Measurements from ENCODE around the gene CASTOR1.
A peak's percentile ranks its signal among the peaks of the same experiment; 100 is the strongest.

Gene CASTOR1

DNA sequence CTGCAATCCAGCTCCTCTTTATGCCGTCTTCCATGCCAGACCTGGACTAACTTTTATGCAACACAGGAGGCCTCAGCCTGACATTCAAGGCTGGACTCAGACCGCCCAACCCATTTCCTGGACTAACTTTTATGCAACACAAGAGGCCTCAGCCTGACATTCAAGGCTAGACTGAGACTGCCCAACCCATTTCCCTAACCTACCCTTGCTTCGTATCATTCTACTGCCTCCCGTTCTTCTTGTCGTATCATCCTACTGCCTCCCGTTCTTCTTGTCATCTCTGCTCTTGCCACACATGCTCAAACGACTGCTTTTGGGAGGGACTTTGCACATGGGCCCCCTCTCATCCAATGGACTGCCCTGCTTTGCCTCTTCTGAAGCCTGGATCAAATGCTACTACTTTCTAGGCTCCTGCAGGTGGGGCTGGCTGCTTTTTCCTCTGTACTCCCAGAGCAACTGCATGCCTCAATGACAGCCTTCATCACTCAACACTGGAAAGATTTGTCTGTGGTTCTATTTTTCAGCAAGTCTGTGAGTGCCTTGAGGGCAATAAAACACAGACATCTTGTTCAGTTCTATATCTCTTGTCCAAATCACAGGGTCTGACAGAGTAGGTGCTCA lies 29.6 kb upstream of the CASTOR1 start:
- DNase-seq, result no peak

DNA sequence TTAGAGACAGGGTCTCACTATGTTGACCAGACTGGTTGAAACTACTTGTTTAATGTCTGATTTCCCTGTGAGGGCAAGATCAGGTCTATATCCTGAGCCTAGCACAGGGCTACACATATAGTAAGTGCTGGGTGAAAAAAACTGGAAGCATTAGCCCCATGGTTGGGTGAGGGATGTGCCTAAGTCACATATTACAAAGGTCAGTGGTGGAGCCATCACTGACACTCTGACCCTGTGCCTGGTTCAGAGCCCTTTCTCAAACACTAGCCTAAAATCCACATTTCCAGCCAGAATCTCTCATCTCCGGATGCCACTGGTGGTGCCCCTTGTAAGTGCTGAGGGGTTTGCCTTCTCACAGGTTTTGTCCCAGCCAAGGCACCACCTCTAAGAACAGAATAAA lies 28.5 kb upstream of the CASTOR1 start:
- DNase-seq, result no peak

DNA sequence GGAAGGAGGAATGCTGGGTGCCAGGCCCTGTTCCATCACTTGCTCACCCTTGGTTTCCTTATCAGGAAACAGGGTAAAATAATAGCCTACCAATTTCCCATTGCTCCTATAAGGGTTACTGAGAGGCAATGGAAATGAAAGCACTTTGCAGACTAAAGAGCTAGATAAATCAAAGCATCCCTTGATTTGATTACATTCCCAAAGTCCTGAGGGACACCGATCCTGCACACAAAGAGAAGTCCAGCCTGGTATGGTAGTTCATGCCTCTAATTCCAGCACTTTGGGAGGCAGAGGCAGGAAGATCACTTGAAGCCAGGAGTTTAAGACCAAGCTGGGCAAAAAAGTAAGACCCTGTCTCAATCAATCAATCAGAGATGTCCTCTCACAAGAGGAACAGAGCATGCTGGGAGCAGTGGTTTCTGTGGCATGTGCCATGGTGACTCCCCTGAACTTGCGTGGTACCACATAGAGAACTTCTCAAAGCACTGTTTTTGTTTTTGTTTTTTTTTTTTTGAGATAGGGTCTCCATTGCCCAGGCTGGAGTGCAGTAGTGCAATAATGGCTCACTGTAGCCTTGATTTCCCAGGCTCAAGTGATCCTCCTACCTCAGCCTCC lies 26.8 kb upstream of the CASTOR1 start:
- DNase-seq, result no peak

DNA sequence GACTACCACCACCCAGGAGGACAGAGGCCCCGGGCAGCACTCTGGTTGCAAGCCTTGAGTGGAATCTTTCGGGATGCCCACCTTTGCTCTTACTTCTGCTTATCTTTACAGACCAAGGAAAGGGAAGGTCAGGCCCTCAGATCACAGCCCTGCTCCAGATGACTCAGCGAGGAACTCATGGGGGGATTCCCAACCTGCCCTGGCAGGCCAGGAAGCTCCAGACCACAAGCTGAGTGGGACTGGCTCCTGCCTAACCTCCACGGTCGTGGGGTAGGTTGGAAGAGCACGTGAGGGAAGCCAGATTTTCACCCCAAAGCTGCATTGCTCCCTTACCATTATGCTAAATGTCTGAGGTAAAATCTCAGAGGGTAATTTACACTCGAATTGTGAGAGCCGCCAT lies 25.6 kb upstream of the CASTOR1 start:
- peak; percentile 38 to 51 for DNase-seq

DNA sequence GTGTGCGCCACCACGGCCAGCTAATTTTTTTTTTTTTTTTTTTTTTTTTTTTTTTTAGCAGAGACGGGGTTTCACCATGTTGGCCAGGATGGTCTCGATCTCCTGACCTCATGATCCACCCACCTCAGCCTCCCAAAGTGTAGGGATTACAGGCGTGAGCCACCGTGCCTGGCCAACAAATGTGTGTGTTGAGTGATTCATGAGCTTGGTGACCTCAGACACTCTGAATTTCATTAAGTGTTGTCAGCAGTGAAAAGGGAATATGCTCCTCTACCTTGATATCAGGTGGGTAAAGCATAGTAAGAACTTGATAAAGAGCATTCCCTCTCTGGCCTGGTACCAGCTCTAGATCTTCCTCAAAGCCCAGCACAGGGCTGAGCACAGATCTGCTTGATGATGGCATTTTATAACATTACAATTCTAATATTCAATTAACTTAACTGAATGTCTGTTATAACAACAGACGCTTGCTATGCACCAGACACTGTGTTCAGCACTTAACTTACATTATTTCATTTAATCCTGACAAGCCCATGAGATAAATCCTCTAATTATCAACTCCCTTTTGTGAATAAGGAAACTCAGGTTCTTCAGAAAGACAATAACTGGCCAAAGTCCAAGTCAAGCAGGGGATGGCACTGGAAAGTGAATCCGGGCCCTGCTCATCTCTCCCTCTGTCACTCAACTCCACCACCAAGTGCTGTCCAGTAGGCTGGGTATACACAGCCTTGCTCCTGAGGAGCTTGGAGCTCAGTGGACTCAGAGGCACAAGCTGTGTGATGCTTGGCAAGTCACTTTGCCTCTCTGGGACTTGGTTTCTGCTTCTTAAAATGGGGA lies 24.4 kb upstream of the CASTOR1 start:
- no peak for DNase-seq

DNA sequence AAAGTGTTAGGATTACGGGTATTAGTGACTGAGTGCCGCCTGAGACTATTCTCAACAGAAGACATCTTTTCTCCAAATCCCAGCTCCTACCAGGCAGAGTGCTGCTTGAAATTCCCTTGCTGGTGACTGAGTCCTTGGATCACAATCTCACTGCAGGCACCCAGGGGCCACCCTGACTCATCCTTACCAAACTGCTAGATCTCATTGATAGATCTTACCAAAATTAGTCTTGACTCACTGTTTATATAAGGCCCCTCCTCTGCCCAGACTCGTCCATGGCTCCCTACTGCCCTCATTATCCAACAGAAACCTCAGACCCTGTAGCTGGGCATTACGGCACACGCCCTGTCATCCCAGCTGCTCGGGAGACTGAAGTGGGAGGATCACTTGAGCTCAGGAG lies 22.7 kb upstream of the CASTOR1 start:
- no peak for DNase-seq

DNA sequence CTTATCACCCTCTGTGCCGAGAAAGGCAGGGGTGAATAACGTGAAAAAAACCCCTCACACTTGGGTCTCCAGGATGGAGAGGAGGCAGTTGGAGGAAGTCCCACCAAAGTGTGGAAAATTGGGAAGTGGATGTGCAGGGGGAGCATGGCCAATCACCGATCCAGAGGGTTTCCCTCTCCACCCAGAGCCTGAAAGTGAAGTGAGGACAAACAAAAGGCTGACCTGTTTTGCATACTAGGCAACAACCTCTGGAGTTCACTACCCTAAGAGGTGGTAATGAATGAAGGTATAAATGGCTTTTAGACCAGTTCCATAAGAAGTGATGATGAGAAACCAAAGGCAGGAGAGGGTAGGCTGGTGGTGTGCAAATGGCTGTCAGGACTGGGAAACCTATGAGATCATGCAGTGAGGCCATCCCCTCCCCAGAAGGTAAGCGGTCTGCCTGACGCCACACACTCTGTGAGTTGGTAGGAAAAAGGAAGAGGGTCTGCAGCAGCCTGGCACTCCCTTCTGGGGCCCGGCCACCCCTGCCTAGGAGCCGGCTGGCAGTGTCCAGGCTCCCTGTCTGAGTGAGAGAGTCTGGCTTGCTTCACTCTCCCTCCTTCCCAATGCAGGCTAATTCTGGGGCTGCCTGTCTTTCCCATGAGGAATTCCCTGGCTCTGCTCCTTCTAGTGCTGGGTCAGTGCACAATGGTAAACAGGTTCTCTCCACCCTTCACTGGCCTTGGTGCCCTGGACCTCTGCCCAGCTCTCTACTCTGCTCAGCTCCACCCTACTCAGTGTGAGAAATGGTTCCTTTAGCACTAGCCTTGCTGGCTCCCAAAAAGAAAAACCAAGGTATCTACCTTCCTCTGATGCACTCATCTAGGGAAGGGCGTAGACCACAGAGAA lies 21.8 kb upstream of the CASTOR1 start:
- no peak for DNase-seq

DNA sequence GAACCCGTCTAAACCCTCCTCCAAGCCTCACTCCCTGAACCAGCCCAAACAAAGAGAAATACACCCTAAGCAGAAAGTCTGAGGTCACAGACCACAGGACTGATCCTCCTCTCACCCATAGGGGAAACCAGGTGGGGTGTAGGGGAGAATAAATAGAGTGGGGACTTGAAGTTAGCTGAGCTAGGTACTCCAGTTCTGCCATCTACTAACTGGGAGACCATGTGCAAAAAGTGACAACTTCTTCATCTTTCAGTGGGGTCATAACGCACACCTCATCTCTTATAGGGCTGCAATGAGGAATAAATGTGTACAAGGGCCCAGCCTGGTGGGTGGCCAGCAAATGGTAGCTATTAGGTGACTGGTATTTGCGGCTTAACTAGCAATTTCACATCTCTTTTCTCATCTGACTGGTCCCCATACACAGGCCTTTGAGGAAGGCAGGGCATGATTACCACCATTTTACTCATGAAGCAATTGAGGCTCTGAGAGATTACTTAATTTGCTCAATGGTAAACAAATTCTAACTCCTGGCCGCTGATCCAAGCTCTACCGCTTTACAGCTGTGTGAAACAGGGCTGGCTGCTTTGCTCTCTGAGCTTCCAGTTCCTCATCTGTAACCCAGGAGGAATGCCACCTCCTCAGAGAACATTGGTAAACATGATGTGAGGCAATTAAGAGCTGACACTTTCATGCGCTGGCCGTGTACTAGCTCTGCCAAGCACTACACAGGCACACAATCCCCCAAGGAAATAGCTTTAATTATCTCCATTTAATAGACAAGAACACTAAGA lies 20.8 kb upstream of the CASTOR1 start:
- DNase-seq, result peak in 1 of 2 donors; percentile 56

DNA sequence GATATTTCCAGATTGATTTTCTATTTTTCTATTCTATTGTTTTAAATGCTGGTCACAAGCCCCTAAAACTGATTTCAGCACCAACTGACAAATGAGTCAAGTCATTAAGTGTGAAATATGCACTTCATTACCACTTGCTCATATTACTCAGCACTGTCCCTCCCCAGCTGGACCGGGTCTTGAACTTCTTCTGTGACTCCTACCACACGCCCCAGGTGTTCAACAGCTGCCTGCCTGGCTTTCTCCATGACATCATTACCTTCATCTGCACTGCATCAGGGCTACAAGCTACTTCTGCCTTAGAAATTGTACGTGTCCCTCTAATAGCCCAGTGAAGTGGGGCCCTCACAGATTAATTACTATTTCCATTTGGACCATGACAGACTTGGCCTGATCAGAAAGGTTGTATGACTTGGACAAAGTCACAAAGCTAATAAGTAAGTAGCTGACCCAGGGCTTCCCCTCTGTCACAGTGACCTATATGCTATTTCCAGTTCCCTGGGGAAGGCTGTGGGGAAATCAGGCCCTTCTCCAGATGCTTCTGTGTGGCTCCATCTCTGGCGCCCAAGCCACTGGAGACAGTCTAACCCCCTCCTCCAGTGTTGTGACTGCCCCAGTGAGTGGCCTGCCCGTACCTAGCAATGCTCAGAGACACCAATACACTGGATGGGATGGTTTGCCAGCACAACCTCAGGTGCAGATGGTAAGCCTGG lies 19.4 kb upstream of the CASTOR1 start:
- peak in 1 of 2 donors; percentile 23 for DNase-seq

DNA sequence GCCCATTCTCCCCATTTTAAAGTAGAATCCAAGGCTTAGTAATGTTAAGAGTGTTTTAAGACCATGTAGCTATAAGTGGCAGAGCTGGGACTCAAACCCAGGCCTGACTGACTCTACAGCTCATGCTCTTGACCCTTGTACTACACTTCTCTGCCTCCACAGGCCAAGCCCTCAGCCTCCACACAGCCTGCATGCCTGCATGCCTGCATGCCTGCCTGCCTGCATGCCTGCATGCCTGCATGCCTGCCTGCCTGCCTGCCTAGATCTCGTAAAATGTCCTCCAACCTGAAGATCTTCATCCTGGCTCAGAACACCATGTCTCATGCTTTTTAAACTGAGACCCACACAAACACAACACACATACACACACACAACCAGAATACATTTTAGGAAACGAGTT lies 18.8 kb upstream of the CASTOR1 start:
- DNase-seq, result no peak

DNA sequence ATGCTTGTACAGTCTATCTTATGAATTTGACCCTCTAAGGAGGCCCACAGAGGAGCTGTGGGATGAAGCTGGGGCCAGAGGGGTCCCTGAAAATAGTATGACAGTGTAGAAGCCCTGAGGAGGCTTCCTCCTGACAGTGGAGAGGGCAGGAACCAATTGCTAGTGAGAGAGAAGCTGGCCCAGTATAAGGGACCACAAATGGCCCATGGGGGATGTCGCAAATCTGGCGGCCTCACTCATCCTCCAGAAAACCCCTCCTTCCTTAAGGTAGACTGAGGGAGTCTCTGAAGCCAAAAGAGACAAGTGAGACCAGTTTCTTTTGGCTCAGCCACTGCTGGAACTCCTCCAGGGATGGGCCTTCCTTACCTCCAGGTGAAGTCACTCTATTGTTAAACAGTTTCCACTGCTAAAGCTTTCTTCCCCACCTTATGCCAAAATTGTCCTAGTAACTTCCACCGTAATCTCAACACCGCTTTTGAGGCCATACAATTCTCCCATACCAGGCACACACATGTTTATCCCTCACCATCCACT lies 17.8 kb upstream of the CASTOR1 start:
- peak in 1 of 2 donors; percentile 41 for DNase-seq

DNA sequence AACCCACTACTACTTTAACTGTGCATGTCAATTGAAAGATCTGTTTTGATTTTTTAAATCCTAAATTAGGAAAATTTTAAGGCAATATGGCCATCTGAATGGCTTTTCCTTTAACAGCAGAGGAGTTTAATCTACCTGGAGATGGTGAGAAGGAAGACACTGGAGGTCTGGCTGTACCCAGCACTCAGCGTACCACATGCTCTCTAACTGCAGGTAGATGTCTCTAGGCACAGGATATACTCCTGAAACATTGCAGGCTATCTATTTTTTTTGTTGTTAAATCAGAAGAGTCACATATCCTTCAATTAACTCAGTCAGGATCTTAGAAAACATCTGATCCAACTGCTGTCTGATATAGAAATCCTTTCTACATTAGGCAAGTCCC lies 17.3 kb upstream of the CASTOR1 start:
- no peak for DNase-seq

DNA sequence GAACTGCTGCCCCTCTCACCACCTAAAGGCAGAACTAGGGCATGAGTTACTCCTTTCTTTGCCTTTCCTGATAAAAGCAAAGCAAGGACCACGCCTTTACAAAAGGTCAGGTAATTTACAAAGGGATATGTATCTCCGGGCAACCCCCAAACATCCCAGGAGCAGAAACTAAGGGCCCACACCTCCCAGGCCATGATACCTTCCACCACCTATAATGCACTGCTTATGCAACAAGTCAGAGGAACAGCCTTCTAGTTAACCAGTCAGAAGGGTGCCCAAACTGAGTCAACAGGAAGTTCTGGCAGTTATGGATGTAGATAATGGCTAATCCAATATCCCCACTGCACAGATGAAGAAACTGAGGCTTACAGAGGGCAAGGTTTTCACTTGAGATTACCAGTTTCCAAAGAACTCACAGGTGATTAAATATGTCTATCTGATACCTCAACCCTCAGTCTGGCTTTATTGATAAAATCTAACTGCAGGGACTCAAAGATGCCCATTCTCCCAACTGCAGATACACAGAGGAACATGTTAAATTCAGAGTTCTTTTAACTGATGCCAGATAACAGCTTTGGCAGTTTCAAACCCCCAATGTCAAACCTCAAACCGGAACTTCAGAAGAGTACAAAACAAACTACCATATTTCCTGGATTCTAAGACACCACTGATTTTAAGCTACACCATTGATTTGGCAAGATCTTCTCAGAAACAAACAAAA lies 16.8 kb upstream of the CASTOR1 start:
- peak in 1 of 2 donors; percentile 75 for DNase-seq

DNA sequence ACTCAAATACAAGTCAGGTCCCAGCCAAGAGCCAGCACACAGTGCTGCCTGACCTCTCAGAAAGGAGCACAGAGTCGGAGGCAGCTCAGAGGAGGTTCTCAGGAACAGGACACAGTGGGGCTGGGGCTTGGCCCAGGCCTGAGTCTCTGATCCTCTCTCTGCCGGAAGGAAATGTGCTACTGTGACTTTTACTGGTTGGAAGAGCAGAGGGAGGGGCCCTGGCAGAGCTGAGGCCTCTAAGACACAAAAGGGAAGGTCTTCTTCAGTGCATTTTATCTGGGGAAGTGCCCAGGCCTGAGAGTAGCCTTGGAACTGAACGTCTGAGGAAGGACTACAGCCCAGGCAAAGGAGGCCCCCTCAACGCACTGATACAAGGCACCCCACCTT lies 16.2 kb upstream of the CASTOR1 start:
- peak; percentile 57 to 72 for DNase-seq

DNA sequence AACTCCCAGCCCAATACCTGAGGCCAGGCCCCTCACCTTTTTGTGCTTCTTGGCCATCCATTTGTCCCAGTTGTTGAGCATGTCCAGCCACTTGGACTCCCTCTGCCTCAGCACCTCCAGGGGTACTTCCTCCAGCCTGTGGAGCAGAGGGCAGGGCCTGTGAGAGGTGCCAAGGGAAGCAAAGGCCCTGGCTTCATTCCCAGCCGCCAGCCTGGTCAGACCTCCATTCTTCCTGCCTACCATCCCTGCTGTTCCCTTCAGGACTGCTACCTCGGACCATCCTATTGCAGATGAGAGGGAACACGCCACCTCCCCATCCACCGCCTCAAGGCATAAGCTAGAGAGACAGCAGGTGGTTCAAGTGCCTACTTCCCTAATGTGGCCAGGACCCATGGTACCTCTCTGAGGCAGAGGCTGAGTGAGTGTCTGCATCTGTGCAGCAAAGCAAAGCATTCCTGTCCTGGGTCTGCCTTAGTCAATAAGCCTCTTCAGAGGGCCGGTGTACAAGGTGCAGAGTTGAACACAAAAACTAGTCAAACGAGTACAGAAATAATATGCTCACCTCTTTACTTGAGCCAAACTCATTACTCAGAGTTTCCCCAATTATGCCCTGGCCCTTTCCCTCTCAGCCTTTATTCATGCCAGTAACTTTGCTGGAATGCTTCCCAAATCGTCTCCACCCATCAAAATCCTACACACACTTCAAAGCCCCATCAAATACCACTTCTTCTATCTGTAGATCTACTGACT lies 15.4 kb upstream of the CASTOR1 start:
- DNase-seq, result no peak

DNA sequence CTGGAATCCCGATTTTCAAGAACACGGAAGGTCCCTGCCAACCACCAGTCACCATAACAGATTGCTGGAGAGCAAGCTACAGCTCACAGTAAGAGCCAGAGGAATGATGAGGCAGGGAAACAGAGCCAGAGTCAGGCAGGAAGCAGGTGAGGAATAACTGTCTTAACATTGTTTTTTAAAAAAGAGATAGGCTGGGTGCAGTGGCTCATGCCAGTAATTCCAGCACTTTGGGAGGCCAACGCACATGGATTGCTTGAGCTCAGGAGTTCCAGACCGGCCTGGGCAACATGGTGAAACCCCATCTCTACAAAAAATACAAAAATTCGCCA lies 13.5 kb upstream of the CASTOR1 start:
- DNase-seq, result no peak

DNA sequence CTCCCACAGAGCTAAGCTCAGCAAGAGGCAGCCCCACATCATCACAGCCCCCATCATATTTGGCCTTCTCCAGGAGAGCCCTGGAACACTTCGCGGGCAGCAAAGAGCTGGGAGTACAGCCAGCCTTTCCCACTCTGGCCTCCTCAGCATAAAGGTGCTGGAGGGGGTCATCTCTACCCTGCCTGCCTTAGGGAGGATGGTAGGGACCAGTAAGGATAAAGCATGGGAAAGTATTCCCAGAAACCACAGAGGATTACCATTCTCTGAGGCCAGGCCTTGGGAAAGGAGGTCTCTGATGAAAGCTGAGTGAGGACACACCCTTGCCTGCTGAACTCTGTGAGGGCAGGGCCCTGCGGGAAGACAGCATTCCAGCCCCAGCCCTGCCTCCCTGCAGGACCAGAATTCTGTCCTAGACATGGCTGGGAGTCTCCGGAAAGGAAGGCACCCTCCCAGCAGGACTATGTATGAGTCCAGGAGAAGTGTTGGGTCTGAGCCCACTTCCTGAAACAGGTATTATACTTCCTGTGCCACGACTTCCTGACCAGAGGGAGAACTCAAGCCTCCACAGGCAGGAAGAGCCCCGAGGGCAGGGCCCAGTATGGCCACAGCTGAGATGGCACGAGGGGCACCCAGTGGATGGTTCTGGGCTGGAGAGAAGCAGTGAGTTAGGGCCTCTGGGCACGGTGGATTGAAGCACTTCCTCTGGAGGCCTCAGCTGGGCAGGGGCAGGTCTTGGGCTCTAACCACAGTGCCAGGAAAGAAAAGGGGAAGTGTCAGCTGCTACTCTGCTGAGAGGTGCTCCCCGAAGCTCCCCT lies 12.9 kb upstream of the CASTOR1 start:
- peak; percentile 31 to 61 for DNase-seq

DNA sequence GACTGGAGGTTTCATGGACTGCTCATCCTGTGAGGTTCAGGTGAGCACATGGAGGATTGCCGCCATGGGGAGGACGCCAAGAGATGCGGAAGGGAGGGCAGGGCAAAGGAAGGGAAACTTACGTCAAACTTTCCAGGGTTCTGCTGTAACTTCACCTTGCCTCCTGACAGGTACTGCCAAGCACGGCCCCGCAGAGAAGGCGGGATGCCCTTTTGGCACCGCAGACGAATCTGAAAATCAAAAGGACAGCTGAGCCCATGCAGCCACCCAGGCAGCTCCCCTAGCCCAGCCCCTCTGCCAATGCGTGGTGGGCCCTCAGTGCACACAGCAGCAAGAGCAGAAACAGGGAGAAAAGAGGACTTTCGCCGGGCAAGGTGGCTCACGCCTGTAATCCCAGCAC lies 10.0 kb upstream of the CASTOR1 start:
- no peak for DNase-seq
